Thoracic aorta (tissue), 2 donors: ENCODE measurements around the gene ACTR6. TPM values are rescaled to one million over a fixed set of nuclear protein-coding genes. Genes with fewer than 3 reads are reported as not detected.

Experiments used
- ATAC-seq: fragments of 150-250 bp; one replicate; pipeline ENCODE4 v1.8.0; 2017; ENCODE audit warnings: low read depth; ENCODE audit not compliant: insufficient number of reproducible peaks, low FRiP score
- DNase-seq: peaks from one replicate; pipeline ENCODE4 v3.0.0-alpha.2; 2020; ENCODE audit warnings: low spot score
- H3K27ac ChIP-seq, 2 donors: fragments of 200-600 bp; sonication (generic); 1 replicate in 1 of 2; 2 replicates in 1 of 2; pipeline ENCODE4 v1.5.1; 2016; ENCODE audit warnings: mild to moderate bottlenecking in 2 of 2, moderate library complexity in 2 of 2
- H3K27me3 ChIP-seq: fragments of 200-600 bp; sonication (generic); replicated peaks from 2 replicates; pipeline ENCODE4 v1.6.0; 2016; ENCODE audit warnings: mild to moderate bottlenecking; ENCODE audit not compliant: insufficient read depth
- H3K36me3 ChIP-seq: fragments of 200-600 bp; sonication (generic); one replicate; pipeline ENCODE4 v1.5.1; 2016
- H3K4me1 ChIP-seq, 2 donors: fragments of 200-600 bp; sonication (generic); 1 replicate in 1 of 2; 2 replicates in 1 of 2; pipeline versions ENCODE4 v1.5.1 to v1.6.0; 2016; ENCODE audit warnings: low read depth in 2 of 2, mild to moderate bottlenecking in 1 of 2; ENCODE audit not compliant: control insufficient read depth in 1 of 2
- H3K4me3 ChIP-seq: fragments of 200-600 bp; sonication (generic); 2 replicates; pipeline ENCODE4 v1.5.1; 2016; ENCODE audit warnings: mild to moderate bottlenecking
- H3K9me3 ChIP-seq: fragments of 200-600 bp; sonication (generic); 2 replicates; pipeline ENCODE4 v1.5.1; 2016
- total RNA-seq, 2 donors: library from RNA; depleted of rRNA; stranded (reverse); fragments of >200 nt; gene quantifications; one replicate each; pipeline versions ENCODE4 v1.1.0 to v1.2.3, GENCODE V29; 2016
- TF ChIP-seq, protein P1 (sequence below): fragments of 200-600 bp; sonication (generic); IDR thresholded peaks from one replicate; pipeline ENCODE4 v1.5.1; 2019; ENCODE audit warnings: antibody characterized with exemption

The ACTR6 gene
- total RNA-seq, 2 donors from 2014 or later: 17.6 to 130 TPM

DNA sequence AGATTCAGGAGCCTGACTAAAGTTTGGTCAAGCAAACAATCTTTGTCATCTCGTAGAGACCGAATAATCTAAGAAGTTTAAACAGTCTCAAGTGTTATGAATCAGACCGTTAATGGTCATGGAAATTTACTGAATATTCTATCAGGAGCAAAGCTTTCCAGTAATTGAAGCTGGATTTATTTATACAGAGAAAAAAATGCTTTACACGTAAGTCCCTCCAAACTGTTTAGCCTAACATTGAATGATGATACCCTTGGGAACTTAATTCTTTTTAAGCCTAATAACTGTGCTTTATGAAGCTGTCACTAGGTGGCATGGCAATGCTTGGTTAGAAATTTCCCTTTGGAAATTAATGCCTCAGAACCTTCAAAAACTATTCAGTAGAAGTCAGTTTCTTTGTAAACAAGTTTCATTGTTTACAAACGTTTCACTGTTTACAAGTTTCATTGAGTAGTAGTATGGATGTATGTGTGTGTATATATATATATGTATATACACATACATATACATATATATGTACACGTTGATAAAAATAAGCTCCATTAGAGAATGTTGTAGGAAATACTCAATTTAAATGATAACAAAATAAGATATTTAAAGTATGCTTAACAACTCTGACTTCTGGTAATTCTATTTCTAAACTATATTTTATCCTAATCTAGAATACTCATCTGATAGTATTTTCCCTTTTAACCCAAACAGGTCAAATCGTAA, 34.1 kb downstream of the ACTR6 start:
- no peak overlapping the region for H3K27ac ChIP-seq
- TF ChIP-seq, protein P1, sequence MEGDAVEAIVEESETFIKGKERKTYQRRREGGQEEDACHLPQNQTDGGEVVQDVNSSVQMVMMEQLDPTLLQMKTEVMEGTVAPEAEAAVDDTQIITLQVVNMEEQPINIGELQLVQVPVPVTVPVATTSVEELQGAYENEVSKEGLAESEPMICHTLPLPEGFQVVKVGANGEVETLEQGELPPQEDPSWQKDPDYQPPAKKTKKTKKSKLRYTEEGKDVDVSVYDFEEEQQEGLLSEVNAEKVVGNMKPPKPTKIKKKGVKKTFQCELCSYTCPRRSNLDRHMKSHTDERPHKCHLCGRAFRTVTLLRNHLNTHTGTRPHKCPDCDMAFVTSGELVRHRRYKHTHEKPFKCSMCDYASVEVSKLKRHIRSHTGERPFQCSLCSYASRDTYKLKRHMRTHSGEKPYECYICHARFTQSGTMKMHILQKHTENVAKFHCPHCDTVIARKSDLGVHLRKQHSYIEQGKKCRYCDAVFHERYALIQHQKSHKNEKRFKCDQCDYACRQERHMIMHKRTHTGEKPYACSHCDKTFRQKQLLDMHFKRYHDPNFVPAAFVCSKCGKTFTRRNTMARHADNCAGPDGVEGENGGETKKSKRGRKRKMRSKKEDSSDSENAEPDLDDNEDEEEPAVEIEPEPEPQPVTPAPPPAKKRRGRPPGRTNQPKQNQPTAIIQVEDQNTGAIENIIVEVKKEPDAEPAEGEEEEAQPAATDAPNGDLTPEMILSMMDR: peak; percentile 73
- H3K9me3 ChIP-seq: no peaks in the 10 kb centered on the region
- no peak for DNase-seq
- no peaks in the 10 kb centered on the region for H3K27me3 ChIP-seq
- H3K4me1 ChIP-seq: peaks cover 0 to 7% of the 10 kb centered on the region in 2 donors
- H3K36me3 ChIP-seq: no peaks in the 10 kb centered on the region
- no peak overlapping the region for H3K4me3 ChIP-seq
- peak; percentile 76 for ATAC-seq

GRCh38 chr12:100238801-100239200, 38.2 kb downstream of the ACTR6 start:
- H3K4me3 ChIP-seq: no peak overlapping the region
- H3K36me3 ChIP-seq: no peaks in the 10 kb centered on the region
- H3K27ac ChIP-seq: no peak overlapping the region
- TF ChIP-seq, protein P1: no peak
- H3K4me1 ChIP-seq: peaks cover 0 to 7% of the 10 kb centered on the region in 2 donors
- no peak for ATAC-seq
- DNase-seq: no peak
- H3K9me3 ChIP-seq: no peaks in the 10 kb centered on the region
- no peaks in the 10 kb centered on the region for H3K27me3 ChIP-seq

- DNase-seq: no peak
- no peaks in the 10 kb centered on the region for H3K9me3 ChIP-seq
- no peak overlapping the region for H3K27ac ChIP-seq
- no peaks in the 10 kb centered on the region for H3K4me1 ChIP-seq
- TF ChIP-seq, protein P1: no peak
- no peaks in the 10 kb centered on the region for H3K36me3 ChIP-seq
- no peaks in the 10 kb centered on the region for H3K27me3 ChIP-seq
- H3K4me3 ChIP-seq: no peak overlapping the region
- no peak for ATAC-seq
Measured at GRCh38 chr12:100239589-100239988, 39.0 kb downstream of the ACTR6 start.

DNA sequence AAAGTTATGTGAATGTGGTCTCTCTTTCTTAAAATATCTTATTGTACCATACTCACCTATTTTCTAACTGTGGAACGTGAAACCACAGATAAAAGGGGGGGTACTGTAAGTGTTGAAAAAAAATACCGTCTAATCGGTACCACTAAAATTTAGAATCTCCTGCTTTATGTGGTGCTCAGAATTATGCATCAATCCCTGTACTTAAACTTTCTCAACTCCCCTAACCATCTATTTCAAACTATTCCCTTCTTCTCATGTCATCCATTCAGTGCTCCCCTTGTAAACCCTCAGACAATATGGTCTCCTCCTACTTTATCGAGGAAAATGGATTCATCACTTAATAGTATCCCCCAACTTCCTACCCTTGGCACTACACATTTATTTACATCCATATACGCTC, 42.5 kb downstream of the ACTR6 start:
- Histone ChIP-seq H3K36me3 (no peaks in the 10 kb centered on the region), H3K4me3 (no peak overlapping the region), H3K4me1 (no peaks in the 10 kb centered on the region), H3K27me3 (no peaks in the 10 kb centered on the region), H3K27ac (no peak overlapping the region), H3K9me3 (no peaks in the 10 kb centered on the region)
- TF ChIP-seq, protein P1: no peak
- ATAC-seq (no peak), DNase-seq (no peak)

DNA sequence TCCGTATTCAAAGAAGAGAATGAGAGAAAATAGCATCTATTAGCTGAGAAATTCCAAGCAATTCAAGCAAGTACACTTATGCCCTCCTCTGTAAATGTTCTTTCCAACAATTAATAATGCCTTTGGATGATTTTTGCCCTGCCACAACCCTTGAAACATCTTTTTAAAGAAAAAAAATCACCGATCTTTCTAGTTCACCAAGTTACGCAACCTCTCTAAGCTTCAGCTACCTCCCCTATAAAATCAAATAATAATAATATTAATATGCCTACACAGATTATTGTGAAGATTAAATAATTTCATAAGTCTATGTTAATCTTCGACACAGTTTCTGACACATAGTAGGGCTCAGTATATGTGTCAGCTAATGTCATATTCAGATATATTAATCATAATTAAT, 47.1 kb downstream of the ACTR6 start:
- Histone ChIP-seq H3K27me3 (no peaks in the 10 kb centered on the region), H3K9me3 (no peaks in the 10 kb centered on the region), H3K27ac (no peak overlapping the region), H3K4me3 (no peak overlapping the region), H3K36me3 (no peaks in the 10 kb centered on the region), H3K4me1 (no peaks in the 10 kb centered on the region)
- DNase-seq (no peak), ATAC-seq (no peak)
- TF ChIP-seq, protein P1: no peak
